ENCODE data around the gene GIGYF2.
"Not testable (repeated sequence)": the region's sequence is repeated elsewhere in the genome, so short reads cannot be mapped to it uniquely, and the experiment has no call there.

Gene GIGYF2

GRCh38 chr2:232898592-232899543 lies 201.7 kb downstream of the GIGYF2 start:
- no peak for TF ChIP-seq CTCF (conservative IDR thresholded peaks at IDR 0.05)
- no peak overlapping the region for H3K27ac ChIP-seq

GRCh38 chr2:232900811-232901735 lies 203.9 kb downstream of the GIGYF2 start:
- TF ChIP-seq CTCF (conservative IDR thresholded peaks at IDR 0.05), result no peak
- no peak overlapping the region for H3K27ac ChIP-seq

- no peak for TF ChIP-seq CTCF (conservative IDR thresholded peaks at IDR 0.05)
- H3K27ac ChIP-seq, result no peak overlapping the region
Observed at GRCh38 chr2:232901736-232902578, 204.8 kb downstream of the GIGYF2 start.

GRCh38 chr2:232903989-232904388 lies 206.9 kb downstream of the GIGYF2 start:
- no peak for TF ChIP-seq CTCF (conservative IDR thresholded peaks at IDR 0.05)
- H3K27ac ChIP-seq, result no peak overlapping the region

- not testable (repeated sequence) for H3K27ac ChIP-seq
Observed at GRCh38 chr2:232906867-232907717, 210.0 kb downstream of the GIGYF2 start.

GRCh38 chr2:232907718-232908085 lies 210.6 kb downstream of the GIGYF2 start:
- not testable (repeated sequence) for H3K27ac ChIP-seq

- TF ChIP-seq CTCF (conservative IDR thresholded peaks at IDR 0.05), result no peak
- no peak overlapping the region for H3K27ac ChIP-seq
Observed at GRCh38 chr2:232908695-232909094, 211.6 kb downstream of the GIGYF2 start.
